T-helper 1 cell treated with Interleukin-12 subunit alpha and Interleukin-12 subunit beta and Interleukin-4 antibody, amounts not matched to agents 30 μg/mL and 1 μg/mL, for 36 hours (primary cell): ENCODE data around the gene KCTD19.
"Not testable (repeated sequence)": the region's sequence is repeated elsewhere in the genome, so short reads cannot be mapped to it uniquely, and the experiment has no call there.

Experiments used
- H3K27ac Mint-ChIP-seq: one replicate; pipeline ENCODE4 v1.8.0; 2021; ENCODE audit warnings: mild to moderate bottlenecking, mixed read lengths
- H3K27me3 Mint-ChIP-seq: one replicate; pipeline ENCODE4 v1.8.0; 2021; ENCODE audit warnings: low read depth, mixed read lengths
- H3K36me3 Mint-ChIP-seq: one replicate; pipeline ENCODE4 v1.8.0; 2021; ENCODE audit warnings: low read depth, mixed read lengths
- H3K4me1 Mint-ChIP-seq: one replicate; pipeline ENCODE4 v1.8.0; 2021; ENCODE audit warnings: low read depth, mixed read lengths
- H3K4me3 Mint-ChIP-seq: one replicate; pipeline ENCODE4 v1.8.0; 2021; ENCODE audit warnings: mild to moderate bottlenecking, moderate library complexity, mixed read lengths
- H3K9me3 Mint-ChIP-seq: one replicate; pipeline ENCODE4 v1.8.0; 2021; ENCODE audit warnings: mixed read lengths

KCTD19 gene

GRCh38 chr16:67326472-67327309 lies at the start of gene KCTD19, which contains the start of gene LRRC36:
Gene KCTD19, minus strand, starts transcription at chr16:67326741. Its CDS starts 34 bp downstream, at chr16:67326707.
Gene LRRC36, plus strand, starts transcription at chr16:67326815. Its CDS starts 48 bp downstream, at chr16:67326863.
- Mint-ChIP-seq H3K27me3 (peaks cover 54% of the 10 kb centered on the region), H3K36me3 (no peaks in the 10 kb centered on the region), H3K27ac (no peak within 1 kb of the TSS), H3K4me3 (peak within 1 kb of the TSS; percentile 88), H3K4me1 (peaks cover 7% of the 10 kb centered on the region), H3K9me3 (no peaks in the 10 kb centered on the region)

- H3K27ac Mint-ChIP-seq, H3K4me1 Mint-ChIP-seq, H3K9me3 Mint-ChIP-seq, H3K27me3 Mint-ChIP-seq, H3K36me3 Mint-ChIP-seq, H3K4me3 Mint-ChIP-seq: not testable (repeated sequence)
These were observed 49.5 kb upstream of the KCTD19 start for GRCh38 chr16:67376012-67376411.

GRCh38 chr16:67372664-67373063 lies 46.1 kb upstream of the KCTD19 start:
- H3K36me3 Mint-ChIP-seq, result no peaks in the 10 kb centered on the region
- no peaks in the 10 kb centered on the region for H3K4me1 Mint-ChIP-seq
- no peak overlapping the region for H3K27ac Mint-ChIP-seq
- peaks cover 6% of the 10 kb centered on the region for H3K27me3 Mint-ChIP-seq
- no peak overlapping the region for H3K4me3 Mint-ChIP-seq
- H3K9me3 Mint-ChIP-seq, result no peaks in the 10 kb centered on the region

- Mint-ChIP-seq H3K4me3 (no peak overlapping the region), H3K36me3 (no peaks in the 10 kb centered on the region), H3K9me3 (no peaks in the 10 kb centered on the region), H3K4me1 (no peaks in the 10 kb centered on the region), H3K27ac (no peak overlapping the region), H3K27me3 (peaks cover 6% of the 10 kb centered on the region)
These were observed 44.1 kb upstream of the KCTD19 start for GRCh38 chr16:67370661-67371060.

- no peak overlapping the region for H3K4me3 Mint-ChIP-seq
- no peaks in the 10 kb centered on the region for H3K36me3 Mint-ChIP-seq
- H3K27ac Mint-ChIP-seq, result no peak overlapping the region
- H3K9me3 Mint-ChIP-seq, result no peaks in the 10 kb centered on the region
- peaks cover 3% of the 10 kb centered on the region for H3K4me1 Mint-ChIP-seq
- peaks cover 20% of the 10 kb centered on the region for H3K27me3 Mint-ChIP-seq
These were observed 38.2 kb upstream of the KCTD19 start for GRCh38 chr16:67364600-67365235.

- Mint-ChIP-seq H3K4me3 (no peak overlapping the region), H3K36me3 (no peaks in the 10 kb centered on the region), H3K9me3 (no peaks in the 10 kb centered on the region), H3K27me3 (peaks cover 35% of the 10 kb centered on the region), H3K27ac (no peak overlapping the region), H3K4me1 (peaks cover 6% of the 10 kb centered on the region)
These were observed 34.5 kb upstream of the KCTD19 start for GRCh38 chr16:67361038-67361437.

GRCh38 chr16:67359540-67360269 lies 33.2 kb upstream of the KCTD19 start:
- not testable (repeated sequence) for H3K9me3 Mint-ChIP-seq, H3K27ac Mint-ChIP-seq, H3K4me3 Mint-ChIP-seq, H3K4me1 Mint-ChIP-seq, H3K36me3 Mint-ChIP-seq
- peaks cover 36% of the 10 kb centered on the region for H3K27me3 Mint-ChIP-seq

GRCh38 chr16:67357561-67357960 lies 31.0 kb upstream of the KCTD19 start:
- peaks cover 2% of the 10 kb centered on the region for H3K4me1 Mint-ChIP-seq
- H3K4me3 Mint-ChIP-seq, result no peak overlapping the region
- H3K27ac Mint-ChIP-seq, result no peak overlapping the region
- H3K9me3 Mint-ChIP-seq, result no peaks in the 10 kb centered on the region
- no peaks in the 10 kb centered on the region for H3K36me3 Mint-ChIP-seq
- H3K27me3 Mint-ChIP-seq, result peaks cover 28% of the 10 kb centered on the region

- Mint-ChIP-seq H3K4me3 (no peak overlapping the region), H3K27ac (no peak overlapping the region), H3K9me3 (no peaks in the 10 kb centered on the region), H3K27me3 (peaks cover 28% of the 10 kb centered on the region), H3K36me3 (no peaks in the 10 kb centered on the region), H3K4me1 (peaks cover 2% of the 10 kb centered on the region)
These were observed 29.9 kb upstream of the KCTD19 start for GRCh38 chr16:67356396-67356795.

- H3K36me3 Mint-ChIP-seq, H3K27ac Mint-ChIP-seq, H3K4me3 Mint-ChIP-seq, H3K9me3 Mint-ChIP-seq, H3K4me1 Mint-ChIP-seq: not testable (repeated sequence)
- peaks cover 21% of the 10 kb centered on the region for H3K27me3 Mint-ChIP-seq
These were observed 25.9 kb upstream of the KCTD19 start for GRCh38 chr16:67352463-67352862.

GRCh38 chr16:67350324-67350723 lies 23.8 kb upstream of the KCTD19 start:
- H3K9me3 Mint-ChIP-seq, result no peaks in the 10 kb centered on the region
- H3K27ac Mint-ChIP-seq, result no peak overlapping the region
- H3K4me1 Mint-ChIP-seq, result no peaks in the 10 kb centered on the region
- H3K4me3 Mint-ChIP-seq, result no peak overlapping the region
- H3K27me3 Mint-ChIP-seq, result peaks cover 11% of the 10 kb centered on the region
- H3K36me3 Mint-ChIP-seq, result no peaks in the 10 kb centered on the region

- Mint-ChIP-seq H3K27ac (no peak overlapping the region), H3K36me3 (no peaks in the 10 kb centered on the region), H3K4me1 (no peaks in the 10 kb centered on the region), H3K9me3 (no peaks in the 10 kb centered on the region), H3K4me3 (no peak overlapping the region), H3K27me3 (peaks cover 11% of the 10 kb centered on the region)
These were observed 22.6 kb upstream of the KCTD19 start for GRCh38 chr16:67349172-67349571.

GRCh38 chr16:67346341-67346740 lies 19.8 kb upstream of the KCTD19 start:
- no peaks in the 10 kb centered on the region for H3K9me3 Mint-ChIP-seq
- H3K4me1 Mint-ChIP-seq, result no peaks in the 10 kb centered on the region
- peaks cover 7% of the 10 kb centered on the region for H3K27me3 Mint-ChIP-seq
- no peak overlapping the region for H3K27ac Mint-ChIP-seq
- H3K4me3 Mint-ChIP-seq, result no peak overlapping the region
- no peaks in the 10 kb centered on the region for H3K36me3 Mint-ChIP-seq

- Mint-ChIP-seq H3K4me1 (no peaks in the 10 kb centered on the region), H3K27ac (no peak overlapping the region), H3K36me3 (no peaks in the 10 kb centered on the region), H3K4me3 (no peak overlapping the region), H3K9me3 (no peaks in the 10 kb centered on the region), H3K27me3 (peaks cover 7% of the 10 kb centered on the region)
These were observed 18.9 kb upstream of the KCTD19 start for GRCh38 chr16:67345401-67345800.

- H3K27ac Mint-ChIP-seq, result no peak overlapping the region
These were observed 16.1 kb upstream of the KCTD19 start for GRCh38 chr16:67342616-67343015.

More at GRCh38 chr16:67342616-67343015, 16.1 kb upstream of the KCTD19 start:
- H3K27me3 Mint-ChIP-seq, result peaks cover 7% of the 10 kb centered on the region
- no peak overlapping the region for H3K4me3 Mint-ChIP-seq
- no peaks in the 10 kb centered on the region for H3K9me3 Mint-ChIP-seq
- no peaks in the 10 kb centered on the region for H3K4me1 Mint-ChIP-seq
- no peaks in the 10 kb centered on the region for H3K36me3 Mint-ChIP-seq
